GM18505 (cell line): ENCODE data around the gene APELA.
"Not testable (repeated sequence)": the region's sequence is repeated elsewhere in the genome, so short reads cannot be mapped to it uniquely, and the experiment has no call there.

Experiments
- ATAC-seq: cut with Tn5 transposase; IDR thresholded peaks from one replicate; pipeline ENCODE4 v1.9.1; 2021; ENCODE audit not compliant: unreplicated experiment
- POLR2A ChIP-seq: IDR thresholded peaks from 4 replicates; pipeline ENCODE4 v1.6.1; 2011; ENCODE audit warnings: borderline replicate concordance; ENCODE audit not compliant: insufficient read depth, insufficient read length; ENCODE audit errors: extremely low read depth

APELA gene

DNA sequence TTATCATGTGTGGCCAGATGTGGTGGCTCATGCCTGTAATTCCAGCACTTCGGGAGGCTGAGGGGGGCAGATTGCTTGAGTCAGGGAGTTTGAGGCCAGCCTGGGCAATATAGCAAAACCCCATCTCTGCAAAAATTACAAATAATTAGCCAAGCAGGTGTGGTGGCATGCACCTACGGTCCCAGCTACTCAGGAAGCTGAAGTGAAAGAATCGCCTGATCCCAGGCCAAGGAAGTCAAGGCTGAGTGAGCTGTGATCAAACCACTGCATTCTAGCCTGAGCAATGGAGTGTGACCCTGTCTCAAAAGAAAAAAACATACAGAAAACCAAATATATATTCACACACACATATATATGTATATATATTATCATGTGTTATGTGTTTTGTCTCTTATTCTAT lies 15.0 kb downstream of the APELA start:
- no peak for TF ChIP-seq POLR2A
- peak; percentile 92 for ATAC-seq

DNA sequence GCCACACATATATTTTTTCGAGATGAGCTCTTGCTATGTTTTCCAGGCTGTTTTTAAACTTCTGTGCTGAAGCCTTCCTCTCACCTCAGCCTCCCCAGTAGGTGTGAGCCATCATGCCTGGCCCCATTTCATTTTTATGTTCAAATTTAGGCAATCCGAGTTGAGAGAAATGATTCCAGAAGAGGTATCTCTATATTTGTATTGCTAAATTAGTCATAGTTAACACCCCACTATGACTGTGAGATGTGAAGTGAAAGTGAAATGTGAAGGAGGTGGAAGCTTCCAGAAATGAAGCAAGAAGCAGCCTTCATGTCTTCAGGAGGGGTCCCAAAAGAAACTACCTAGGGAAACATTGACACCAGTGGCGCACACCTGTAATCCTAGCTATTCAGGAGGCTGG lies 17.7 kb downstream of the APELA start:
- peak; percentile 65 for ATAC-seq
- TF ChIP-seq POLR2A: no peak

DNA sequence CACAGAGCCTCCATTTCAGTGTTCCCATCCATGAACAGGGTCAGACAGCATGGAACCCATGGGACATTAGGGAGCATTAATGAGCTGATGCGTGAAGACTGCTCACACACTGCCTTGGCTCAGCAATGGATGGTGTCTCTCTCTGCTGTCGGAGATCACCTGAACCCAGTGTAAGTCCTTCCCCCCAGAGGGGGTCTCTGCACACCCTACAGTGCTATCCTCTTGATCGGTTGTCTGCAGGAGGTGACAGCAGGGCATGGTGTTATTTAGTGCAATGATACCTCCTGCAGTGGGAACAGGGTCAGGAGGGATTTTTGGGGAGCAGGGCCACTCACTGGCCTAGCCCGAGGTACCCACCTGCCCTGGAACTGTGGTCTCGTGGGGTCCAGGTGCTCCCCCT lies 25.6 kb downstream of the APELA start:
- TF ChIP-seq POLR2A: no peak
- ATAC-seq: no peak

DNA sequence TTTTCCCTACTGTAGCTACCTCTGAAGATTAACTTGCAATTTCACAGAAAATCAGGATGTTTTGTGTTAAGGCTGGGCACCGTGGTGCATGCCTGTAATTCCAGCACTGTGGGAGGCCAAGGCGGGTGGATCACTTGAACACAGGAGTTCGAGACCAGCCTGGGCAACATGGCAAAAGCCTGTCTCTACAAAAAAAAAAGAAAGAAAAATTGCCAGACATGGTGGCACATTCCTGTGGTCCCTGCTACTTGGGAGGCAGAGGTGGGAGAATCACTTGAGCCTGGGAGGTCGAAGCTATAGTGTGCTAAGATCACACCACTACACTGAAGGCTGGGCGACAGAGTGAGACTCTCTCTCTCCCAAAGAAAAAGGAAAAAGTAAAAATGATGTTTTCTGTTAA lies 27.4 kb downstream of the APELA start:
- ATAC-seq: no peak

DNA sequence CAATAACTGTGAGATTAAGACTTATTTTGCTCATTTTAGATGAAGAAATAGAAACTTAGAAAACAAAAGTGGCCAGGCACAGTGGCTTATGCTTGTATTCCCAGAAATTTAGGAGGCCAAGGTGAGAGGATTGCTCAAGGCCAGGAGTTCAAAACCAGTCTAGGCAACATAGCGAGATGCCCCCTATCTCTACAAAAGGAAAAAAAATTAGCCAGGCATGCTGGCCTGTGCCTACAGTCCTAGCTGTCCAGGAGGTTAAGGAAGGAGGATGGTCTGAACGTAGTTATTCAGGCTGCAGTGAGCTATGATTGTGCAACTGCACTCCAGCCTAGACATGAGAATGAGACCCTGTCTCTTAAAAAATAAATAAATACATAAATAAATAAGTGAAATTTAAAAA lies 28.0 kb downstream of the APELA start:
- ATAC-seq: no peak
- no peak for TF ChIP-seq POLR2A

More for the DNA sequence above, 27.4 kb downstream of the APELA start:
- no peak for TF ChIP-seq POLR2A

DNA sequence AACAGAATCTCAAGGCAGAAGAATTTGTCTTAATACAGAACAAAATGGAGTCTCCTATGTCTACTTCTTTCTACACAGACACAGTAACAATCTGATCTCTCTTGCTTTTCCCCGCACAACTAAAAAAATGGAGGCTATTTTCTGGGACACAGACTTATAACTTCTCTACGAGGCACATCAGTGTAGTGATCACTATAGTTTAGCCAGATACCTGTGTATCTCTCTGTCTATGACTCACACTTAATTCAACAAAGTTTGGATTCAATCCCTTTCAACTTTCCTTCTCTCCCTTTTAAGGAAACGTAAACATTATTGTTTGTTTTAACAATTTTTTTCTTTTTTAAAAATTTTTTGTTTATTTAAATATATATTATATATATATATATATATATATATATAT lies 29.4 kb downstream of the APELA start:
- TF ChIP-seq POLR2A: no peak

DNA sequence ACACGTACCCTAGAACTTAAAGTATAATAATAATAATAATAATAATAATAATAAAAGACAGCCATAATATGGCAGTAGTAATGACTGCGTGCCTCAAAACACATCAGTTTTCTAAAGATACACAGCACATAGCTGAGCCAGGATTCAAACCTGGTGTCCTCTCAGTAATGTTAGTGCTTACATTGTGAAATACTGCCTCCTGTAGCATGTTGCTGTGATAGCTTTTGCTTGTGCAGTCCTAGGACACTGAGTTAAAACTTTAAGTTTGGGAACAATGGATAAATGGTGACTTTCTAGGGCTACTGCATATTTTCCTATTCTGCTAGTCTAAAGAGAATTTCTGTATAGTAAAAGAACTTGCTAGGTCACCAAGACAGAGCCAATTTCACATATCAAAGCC lies 36.5 kb downstream of the APELA start:
- not testable (repeated sequence) for ATAC-seq

More for the DNA sequence above, 29.4 kb downstream of the APELA start:
- no peak for ATAC-seq

DNA sequence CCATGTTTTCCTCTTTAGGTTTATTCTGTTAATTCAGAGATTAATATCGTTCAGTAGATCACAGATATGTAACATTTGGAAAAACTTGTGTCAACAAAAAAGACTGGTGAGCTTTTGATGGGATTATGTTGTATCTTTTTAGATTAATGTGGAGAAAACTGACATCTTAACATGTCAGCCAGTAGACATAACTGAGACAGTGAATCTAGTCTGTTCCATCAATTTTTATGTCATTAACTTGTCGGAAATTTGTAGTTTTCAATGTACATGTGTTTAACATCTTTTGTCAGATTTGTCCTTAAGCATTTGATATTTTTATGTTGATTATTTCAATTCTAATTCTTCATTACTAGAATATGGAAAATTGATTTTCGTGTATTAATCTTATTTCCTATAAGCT lies 42.0 kb downstream of the APELA start:
- TF ChIP-seq POLR2A: no peak
- ATAC-seq: no peak

DNA sequence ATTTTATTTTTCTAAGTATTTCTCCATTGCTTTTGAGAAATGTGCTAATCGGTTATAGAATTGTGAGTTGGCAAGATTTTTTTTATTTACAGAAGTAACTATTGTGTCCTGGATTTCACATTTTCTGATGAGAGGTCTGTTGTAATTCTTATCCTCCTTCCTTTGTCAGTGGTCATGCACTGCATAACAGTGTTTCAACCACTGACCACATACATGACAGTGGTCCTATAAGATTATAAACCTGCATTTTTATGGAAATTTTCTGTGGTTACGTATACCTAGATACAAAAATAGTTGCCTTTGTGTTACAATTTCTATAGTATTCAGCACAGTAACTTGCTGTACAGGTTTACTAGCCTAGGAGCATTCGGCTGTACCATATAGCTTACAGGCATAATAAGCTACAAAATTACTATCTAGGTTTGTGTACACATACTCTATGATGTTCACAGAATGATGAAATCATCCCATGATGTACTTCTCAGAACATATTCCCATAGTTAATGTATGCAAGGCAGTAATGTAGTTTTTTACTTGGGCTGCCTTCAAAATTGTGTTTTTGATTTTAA lies 47.8 kb downstream of the APELA start:
- no peak for ATAC-seq

DNA sequence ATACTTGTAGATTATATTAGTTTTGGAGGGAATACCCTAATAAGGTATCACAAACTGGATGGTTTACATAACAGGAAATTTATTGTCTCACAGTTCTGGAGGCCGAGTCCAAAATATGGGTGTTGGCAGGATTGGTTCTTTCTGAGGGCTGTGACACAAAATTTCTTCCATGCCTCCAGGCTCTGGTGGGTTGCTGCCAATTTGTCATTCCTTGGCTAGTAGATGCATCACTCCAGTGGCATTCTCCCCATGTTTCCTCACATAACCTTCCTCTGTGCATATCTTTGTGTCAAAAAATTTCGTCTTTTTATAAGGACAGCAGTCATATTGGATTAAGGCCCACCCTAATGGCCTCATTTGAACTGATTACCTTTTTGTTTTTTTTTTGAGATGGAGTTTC lies 49.3 kb downstream of the APELA start:
- no peak for ATAC-seq

More for the DNA sequence above, 47.8 kb downstream of the APELA start:
- TF ChIP-seq POLR2A: no peak

DNA sequence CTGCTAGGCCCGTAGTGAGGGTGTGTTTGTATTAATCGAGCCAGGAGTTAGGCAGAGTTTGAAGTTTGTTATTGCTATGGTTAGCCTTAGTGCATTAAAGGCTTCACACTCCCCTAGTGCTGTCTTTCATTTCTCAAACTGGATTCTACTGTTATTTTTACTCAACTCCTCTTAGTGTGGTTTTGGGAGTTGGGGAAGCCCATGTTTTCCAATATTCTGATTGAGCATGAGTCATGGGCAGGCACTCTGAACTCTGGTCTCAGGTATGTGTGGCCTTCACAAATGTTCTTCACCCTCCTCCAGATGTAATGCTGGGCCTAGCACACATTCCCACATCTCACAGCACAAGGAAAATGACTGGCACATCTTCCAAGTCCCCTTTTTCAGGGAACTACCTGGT lies 50.1 kb downstream of the APELA start:
- ATAC-seq: not testable (repeated sequence)

More for the DNA sequence above, 49.3 kb downstream of the APELA start:
- no peak for TF ChIP-seq POLR2A

DNA sequence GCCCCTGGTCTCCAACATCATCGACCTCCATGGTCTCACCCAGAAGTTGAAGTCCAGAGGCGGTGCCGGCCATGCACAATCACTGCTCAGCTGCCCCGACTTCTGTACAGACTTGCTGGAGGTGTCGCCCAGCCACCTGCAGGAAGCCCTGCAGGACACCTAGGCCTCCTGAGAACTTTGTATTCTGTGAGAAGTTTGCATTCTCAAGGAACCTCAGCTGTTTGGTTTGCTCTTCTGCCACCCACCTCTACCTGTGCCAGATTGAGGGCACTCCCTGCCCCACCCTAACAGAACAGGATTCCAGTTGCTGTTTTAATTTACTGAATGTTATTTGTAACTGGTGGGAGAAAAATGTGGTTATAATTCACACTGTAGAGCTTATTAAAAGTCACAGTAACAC lies 53.7 kb downstream of the APELA start:
- no peak for ATAC-seq
- no peak for TF ChIP-seq POLR2A

DNA sequence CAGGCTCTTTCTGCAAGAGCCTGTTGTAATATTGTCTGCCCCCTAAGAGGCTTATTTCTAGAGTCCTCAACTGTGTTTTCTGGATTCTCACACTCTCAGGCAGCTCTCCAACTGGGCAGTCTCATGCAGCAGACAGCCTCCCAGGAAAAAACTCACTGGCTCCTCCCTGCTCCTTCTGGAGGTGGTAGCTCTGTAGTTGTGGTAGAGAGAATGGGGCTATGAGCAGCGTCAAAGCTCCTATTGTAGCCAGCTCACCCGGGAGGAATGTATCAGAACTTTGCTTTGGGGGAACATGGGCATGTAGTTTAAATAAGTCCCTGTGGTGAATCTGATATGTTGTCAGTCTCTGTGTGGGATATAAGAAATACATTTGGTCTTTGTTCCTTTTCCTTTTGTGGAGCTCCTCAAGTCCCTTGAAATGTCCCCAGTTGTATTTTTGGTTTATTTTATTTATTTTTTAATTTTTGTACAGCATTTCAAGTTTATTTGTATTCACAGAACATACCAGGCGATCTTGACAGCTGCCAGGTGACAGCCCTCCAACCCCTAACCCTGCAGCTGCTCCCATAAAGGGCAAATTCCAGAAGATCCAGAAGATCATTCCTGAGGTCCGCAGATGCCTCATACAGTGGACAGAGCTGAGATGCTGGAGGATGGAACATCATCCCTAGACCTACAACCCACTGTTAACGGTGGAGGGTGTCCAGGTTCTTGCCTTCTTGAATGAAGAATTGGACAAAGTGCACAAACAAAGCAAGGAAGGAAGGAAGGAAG lies 54.8 kb downstream of the APELA start:
- TF ChIP-seq POLR2A: no peak
- no peak for ATAC-seq

DNA sequence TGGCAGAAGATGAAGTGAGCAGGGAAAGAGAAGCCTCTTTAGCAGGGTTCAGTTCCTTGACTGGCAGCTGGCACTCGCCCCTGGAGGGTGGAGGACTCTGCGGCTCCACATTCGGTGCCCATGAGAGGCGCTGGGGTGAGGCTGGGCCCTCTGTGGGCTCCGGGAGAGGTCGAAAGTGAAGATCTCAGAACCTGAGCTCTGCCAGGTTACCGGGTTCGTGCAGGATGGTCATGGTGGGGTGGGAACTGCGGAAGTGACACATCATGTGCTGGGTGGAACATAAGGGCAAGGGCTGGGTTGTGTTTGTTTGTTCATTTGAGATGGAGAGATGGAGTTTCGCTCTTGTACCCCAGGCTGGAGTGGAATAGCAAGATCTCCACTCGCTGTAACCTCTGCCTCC lies 56.3 kb downstream of the APELA start:
- no peak for TF ChIP-seq POLR2A
- ATAC-seq: no peak
